Measurements from ENCODE around the gene ALOXE3. TPM values are rescaled to one million over a fixed set of nuclear protein-coding genes. Genes with fewer than 3 reads are reported as not detected.

The ALOXE3 gene
- total RNA-seq, 2 donors from 2014 or later = 0.20 TPM; not detected in 1

- no peak for DNase-seq (ENCODE audit: low spot score)
- no peaks in the 10 kb centered on the region for H3K36me3 ChIP-seq
- no peak overlapping the region for H3K27ac ChIP-seq
- H3K4me3 ChIP-seq = no peak overlapping the region
- TF ChIP-seq CTCF (IDR thresholded peaks at IDR 0.05) = no peak
- no peaks in the 10 kb centered on the region for H3K9me3 ChIP-seq
- H3K4me1 ChIP-seq = no peaks in the 10 kb centered on the region
- no peaks in the 10 kb centered on the region for H3K27me3 ChIP-seq
Measured at GRCh38 chr17:8048736-8049135, 69.6 kb downstream of the ALOXE3 start.

- no peaks in the 10 kb centered on the region for H3K9me3 ChIP-seq
- H3K36me3 ChIP-seq = no peaks in the 10 kb centered on the region
- H3K27ac ChIP-seq = no peak overlapping the region
- no peak overlapping the region for H3K4me3 ChIP-seq
- no peaks in the 10 kb centered on the region for H3K27me3 ChIP-seq
- TF ChIP-seq CTCF (IDR thresholded peaks at IDR 0.05) = no peak
- H3K4me1 ChIP-seq = no peaks in the 10 kb centered on the region
- no peak for DNase-seq (ENCODE audit: low spot score)
Measured at GRCh38 chr17:8048236-8048635, 70.1 kb downstream of the ALOXE3 start.

GRCh38 chr17:8047769-8048110, 70.6 kb downstream of the ALOXE3 start:
- Histone ChIP-seq H3K4me3 (no peak overlapping the region), H3K4me1 (no peaks in the 10 kb centered on the region), H3K27ac (no peak overlapping the region), H3K9me3 (no peaks in the 10 kb centered on the region), H3K27me3 (no peaks in the 10 kb centered on the region), H3K36me3 (no peaks in the 10 kb centered on the region)
- DNase-seq (ENCODE audit: low spot score) = no peak
- no peak for TF ChIP-seq CTCF (IDR thresholded peaks at IDR 0.05)

GRCh38 chr17:8046929-8047768, 71.2 kb downstream of the ALOXE3 start:
- H3K36me3 ChIP-seq = no peaks in the 10 kb centered on the region
- no peak for DNase-seq (ENCODE audit: low spot score)
- H3K27me3 ChIP-seq = no peaks in the 10 kb centered on the region
- no peaks in the 10 kb centered on the region for H3K4me1 ChIP-seq
- H3K9me3 ChIP-seq = no peaks in the 10 kb centered on the region
- TF ChIP-seq CTCF (IDR thresholded peaks at IDR 0.05) = no peak
- H3K27ac ChIP-seq = no peak overlapping the region
- H3K4me3 ChIP-seq = no peak overlapping the region

- DNase-seq (ENCODE audit: low spot score) = no peak
- H3K36me3 ChIP-seq = no peaks in the 10 kb centered on the region
- H3K27me3 ChIP-seq = no peaks in the 10 kb centered on the region
- no peak for TF ChIP-seq CTCF (IDR thresholded peaks at IDR 0.05)
- no peaks in the 10 kb centered on the region for H3K9me3 ChIP-seq
- H3K4me3 ChIP-seq = no peak overlapping the region
- no peaks in the 10 kb centered on the region for H3K4me1 ChIP-seq
- no peak overlapping the region for H3K27ac ChIP-seq
Measured at GRCh38 chr17:8046306-8046928, 71.9 kb downstream of the ALOXE3 start.

Small RNA genes lying within 50 kb of the gene (microRNA-seq; reads per million reads assigned to microRNA genes)
- 0 reads per million in 2 donors for gene MIR4314 (ENCODE audit: borderline number of aligned reads in 2 of 2, borderline replicate concordance in 1 of 2)
- 0 to 1.4 reads per million in 2 donors for gene MIR6883 (ENCODE audit: borderline number of aligned reads in 2 of 2, borderline replicate concordance in 1 of 2)

Other genes with a start within 250 kb of the ALOXE3 start
- gene CHD3, start 229.7 kb downstream of the ALOXE3 start, total RNA-seq = 10 to 100 TPM; 17.6 to 44.7 TPM
- 1 to 10 TPM; 1.6 to 5.8 TPM for gene RNF227, start 202.2 kb downstream of the ALOXE3 start, total RNA-seq
- under 1 TPM in 1 of 2 donors, not detected in 1; 0.39 TPM for gene KCNAB3, start 188.7 kb downstream of the ALOXE3 start, total RNA-seq
- 10 to 100 TPM; 52.4 to 68.2 TPM for gene TRAPPC1, start 186.6 kb downstream of the ALOXE3 start, total RNA-seq
- gene CNTROB, start 186.3 kb downstream of the ALOXE3 start, total RNA-seq = 1 to 10 TPM; 4.6 to 8.3 TPM
- gene GUCY2D, start 115.9 kb downstream of the ALOXE3 start, total RNA-seq = not detected
- 1 to 10 TPM; 1.2 to 1.8 TPM for gene ALOX15B, start 79.5 kb downstream of the ALOXE3 start, total RNA-seq
- gene ALOX12B, start 30.8 kb downstream of the ALOXE3 start, total RNA-seq = under 1 TPM in 1 of 2 donors, not detected in 1; 0.43 TPM
- not detected for gene HES7, start 5.6 kb upstream of the ALOXE3 start, total RNA-seq
- gene PER1, start 33.9 kb upstream of the ALOXE3 start, total RNA-seq = 10 to 100 TPM; 59.4 to 75.0 TPM
- gene VAMP2, start 44.4 kb upstream of the ALOXE3 start, total RNA-seq = 10 to 100 TPM; 27.4 to 39.7 TPM
- 10 to 100 TPM in 1 of 2 donors, 1 to 10 TPM in 1; 7.3 to 11.0 TPM for gene TMEM107, start 57.9 kb upstream of the ALOXE3 start, total RNA-seq
- gene BORCS6, start 71.7 kb upstream of the ALOXE3 start, total RNA-seq = 10 to 100 TPM; 10.2 to 10.8 TPM
- gene AURKB, start 92.1 kb upstream of the ALOXE3 start, total RNA-seq = 1 to 10 TPM in 1 of 2 donors, not detected in 1; 1.8 TPM
- 1 to 10 TPM; 4.2 to 8.6 TPM for gene CTC1, start 129.5 kb upstream of the ALOXE3 start, total RNA-seq
- gene PFAS, start 130.8 kb upstream of the ALOXE3 start, total RNA-seq = 1 to 10 TPM; 4.4 to 5.3 TPM
- gene RANGRF, start 170.2 kb upstream of the ALOXE3 start, total RNA-seq = 10 to 100 TPM; 24.1 to 29.9 TPM
- gene SLC25A35, start 176.9 kb upstream of the ALOXE3 start, total RNA-seq = 1 to 10 TPM; 1.2 to 1.6 TPM
- gene ARHGEF15, start 191.7 kb upstream of the ALOXE3 start, total RNA-seq = 10 to 100 TPM in 1 of 2 donors, 1 to 10 TPM in 1; 5.9 to 18.7 TPM
- gene ODF4, start 221.3 kb upstream of the ALOXE3 start, total RNA-seq = not detected